Choroid plexus epithelial cell (primary cell): ENCODE results near the gene ADARB1.

Experiments used
- DNase-seq: peaks from one replicate; pipeline ENCODE4 v3.0.0-alpha.2; 2010; ENCODE audit warnings: low read depth
- H3K4me3 ChIP-seq: 2 replicates; pipeline ENCODE4 v1.5.1; 2011; ENCODE audit warnings: low read depth, mild to moderate bottlenecking, control low read depth, low read length, moderate library complexity
- CTCF ChIP-seq: conservative IDR thresholded peaks from 2 replicates; pipeline ENCODE4 v1.5.1; 2011; ENCODE audit warnings: low read depth, mild to moderate bottlenecking, control low read depth, inconsistent platforms, low read length, moderate library complexity

Gene ADARB1

GRCh38 chr21:45067462-45068285, 6.7 kb upstream of the ADARB1 start:
- H3K4me3 ChIP-seq = no peak overlapping the region
- no peak for DNase-seq
- TF ChIP-seq CTCF = no peak

GRCh38 chr21:45069085-45069484, 5.3 kb upstream of the ADARB1 start:
- no peak for TF ChIP-seq CTCF
- H3K4me3 ChIP-seq = no peak overlapping the region
- no peak for DNase-seq

GRCh38 chr21:45069711-45070110, 4.7 kb upstream of the ADARB1 start:
- DNase-seq = no peak
- no peak overlapping the region for H3K4me3 ChIP-seq
- peak; percentile 1 for TF ChIP-seq CTCF

- no peak overlapping the region for H3K4me3 ChIP-seq
- TF ChIP-seq CTCF = no peak
- no peak for DNase-seq
Observed at GRCh38 chr21:45071078-45071873, 3.1 kb upstream of the ADARB1 start.

GRCh38 chr21:45071874-45072737, 2.3 kb upstream of the ADARB1 start:
- DNase-seq = no peak
- TF ChIP-seq CTCF = no peak
- no peak overlapping the region for H3K4me3 ChIP-seq

GRCh38 chr21:45072738-45073300, 1.6 kb upstream of the ADARB1 start:
- H3K4me3 ChIP-seq = no peak overlapping the region
- DNase-seq = no peak
- TF ChIP-seq CTCF = no peak
